ENCODE data around the gene ADCY7.

DNA sequence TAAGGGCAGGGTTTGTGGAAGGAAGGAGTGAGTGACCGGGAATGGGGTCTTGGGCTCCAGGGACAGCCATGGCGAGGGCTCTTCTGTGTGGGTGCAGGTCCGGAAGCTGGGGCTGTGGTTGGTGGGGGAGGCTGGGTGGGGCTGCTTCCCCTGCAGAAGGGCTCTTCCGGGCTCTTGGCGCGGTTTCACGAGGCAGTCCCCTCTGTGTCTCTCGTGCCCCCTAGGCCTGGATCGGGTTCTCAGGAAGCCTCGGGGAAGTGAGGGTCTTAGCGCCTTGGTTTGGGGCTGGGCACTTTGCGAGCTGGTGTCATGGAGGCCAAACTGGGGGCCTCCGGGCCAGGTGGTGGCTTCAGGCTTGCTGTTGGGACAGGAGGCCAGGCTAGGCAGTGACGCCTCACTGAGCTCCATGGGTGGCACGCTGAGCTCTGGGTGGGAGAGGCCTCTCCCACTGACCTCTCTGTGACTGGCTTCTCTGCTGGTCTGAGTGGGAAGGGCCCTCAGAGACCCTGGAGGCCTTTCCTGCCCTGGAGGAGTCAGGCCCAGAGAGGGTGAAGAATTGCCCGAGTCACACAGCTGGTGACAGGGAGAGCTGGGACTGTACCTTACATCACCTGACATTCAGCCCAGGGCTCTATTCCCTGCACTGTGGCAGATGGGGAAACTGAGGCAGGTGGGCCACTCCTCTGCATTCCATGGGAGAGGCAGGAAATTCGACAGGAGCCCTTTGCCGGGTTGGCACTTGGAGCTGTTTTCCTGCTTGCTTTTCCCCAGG lies 8.2 kb downstream of the ADCY7 start:
- TF ChIP-seq, protein P1, sequence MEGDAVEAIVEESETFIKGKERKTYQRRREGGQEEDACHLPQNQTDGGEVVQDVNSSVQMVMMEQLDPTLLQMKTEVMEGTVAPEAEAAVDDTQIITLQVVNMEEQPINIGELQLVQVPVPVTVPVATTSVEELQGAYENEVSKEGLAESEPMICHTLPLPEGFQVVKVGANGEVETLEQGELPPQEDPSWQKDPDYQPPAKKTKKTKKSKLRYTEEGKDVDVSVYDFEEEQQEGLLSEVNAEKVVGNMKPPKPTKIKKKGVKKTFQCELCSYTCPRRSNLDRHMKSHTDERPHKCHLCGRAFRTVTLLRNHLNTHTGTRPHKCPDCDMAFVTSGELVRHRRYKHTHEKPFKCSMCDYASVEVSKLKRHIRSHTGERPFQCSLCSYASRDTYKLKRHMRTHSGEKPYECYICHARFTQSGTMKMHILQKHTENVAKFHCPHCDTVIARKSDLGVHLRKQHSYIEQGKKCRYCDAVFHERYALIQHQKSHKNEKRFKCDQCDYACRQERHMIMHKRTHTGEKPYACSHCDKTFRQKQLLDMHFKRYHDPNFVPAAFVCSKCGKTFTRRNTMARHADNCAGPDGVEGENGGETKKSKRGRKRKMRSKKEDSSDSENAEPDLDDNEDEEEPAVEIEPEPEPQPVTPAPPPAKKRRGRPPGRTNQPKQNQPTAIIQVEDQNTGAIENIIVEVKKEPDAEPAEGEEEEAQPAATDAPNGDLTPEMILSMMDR (IDR thresholded peaks at IDR 0.05): no peak
- TF ChIP-seq POLR2A (IDR thresholded peaks at IDR 0.05) (no peak), POLR2AphosphoS5 (IDR thresholded peaks at IDR 0.05) (no peak), EP300 (IDR thresholded peaks at IDR 0.05; ENCODE audit: low read depth) (no peak)
